Stimulated activated CD8-positive, alpha-beta memory T cell treated with anti-CD3 and anti-CD28 coated beads, Interleukin-7, amount 100 ng/mL, for 1 hour (primary cell): ENCODE results near the gene BCO1.
"Not testable (repeated sequence)": the region's sequence is repeated elsewhere in the genome, so short reads cannot be mapped to it uniquely, and the experiment has no call there.

Source experiments
- DNase-seq, 2 donors: peaks; one replicate each; pipeline ENCODE4 v3.0.0-alpha.2; 2020; ENCODE audit warnings: low read depth in 2 of 2

BCO1 gene

GRCh38 chr16:81238296-81239011 is at the start of gene BCO1:
TSS of gene BCO1 (plus strand) at chr16:81238689. CDS start at chr16:81238909, 220 bp downstream.
- no peak for DNase-seq

GRCh38 chr16:81189100-81189664 is 49.3 kb upstream of the BCO1 start:
- DNase-seq: no peak

GRCh38 chr16:81190667-81191066 is 47.8 kb upstream of the BCO1 start:
- no peak for DNase-seq

GRCh38 chr16:81195885-81196534 is 42.5 kb upstream of the BCO1 start:
- DNase-seq: no peak

- DNase-seq: no peak
These were observed 39.9 kb upstream of the BCO1 start for GRCh38 chr16:81198635-81199034.

DNA sequence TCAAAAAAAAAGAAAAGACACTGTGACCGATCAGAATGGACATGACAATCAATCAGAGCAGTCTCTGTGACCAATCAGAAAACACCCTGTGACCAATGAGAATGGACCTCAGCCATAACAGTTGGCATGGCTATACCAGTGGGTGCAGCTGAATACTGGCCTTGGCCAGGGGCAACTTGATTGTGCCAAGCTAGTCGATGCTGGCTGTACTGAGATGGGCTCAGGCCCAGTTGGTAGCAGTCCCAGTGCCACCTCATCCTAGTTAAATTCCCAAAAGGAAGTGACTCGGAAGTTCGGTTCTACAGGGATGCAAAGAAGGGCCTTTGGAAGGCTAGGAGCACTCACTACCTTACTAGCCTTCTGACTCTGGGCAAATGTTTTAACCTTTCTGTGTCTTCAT is 37.2 kb upstream of the BCO1 start:
- no peak for DNase-seq

- DNase-seq: peak in 1 of 2 donors; percentile 18
These were observed 33.5 kb upstream of the BCO1 start for GRCh38 chr16:81204798-81205680.

DNA sequence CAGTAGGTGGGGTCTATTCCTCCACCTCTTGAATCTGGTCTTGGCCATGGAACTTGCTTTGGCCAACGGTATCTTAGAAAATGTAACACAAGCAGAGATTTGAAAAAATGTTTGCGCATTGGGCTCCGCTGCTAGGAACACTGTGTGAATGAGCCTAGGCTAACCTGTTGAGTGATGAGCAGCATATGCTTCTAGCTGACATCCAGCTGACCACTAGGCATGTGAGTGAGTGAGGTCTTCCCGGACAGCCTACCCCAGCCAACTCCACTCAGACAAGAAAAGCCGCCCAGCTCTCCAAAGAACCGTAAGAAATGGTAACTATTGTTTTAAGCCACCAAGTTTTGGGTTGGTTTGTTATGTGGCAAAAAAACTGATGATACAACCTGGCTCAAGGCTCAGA is 31.4 kb upstream of the BCO1 start:
- no peak for DNase-seq

- no peak for DNase-seq
These were observed 27.7 kb upstream of the BCO1 start for GRCh38 chr16:81210807-81211206.

- DNase-seq: no peak
These were observed 25.5 kb upstream of the BCO1 start for GRCh38 chr16:81212830-81213465.

DNA sequence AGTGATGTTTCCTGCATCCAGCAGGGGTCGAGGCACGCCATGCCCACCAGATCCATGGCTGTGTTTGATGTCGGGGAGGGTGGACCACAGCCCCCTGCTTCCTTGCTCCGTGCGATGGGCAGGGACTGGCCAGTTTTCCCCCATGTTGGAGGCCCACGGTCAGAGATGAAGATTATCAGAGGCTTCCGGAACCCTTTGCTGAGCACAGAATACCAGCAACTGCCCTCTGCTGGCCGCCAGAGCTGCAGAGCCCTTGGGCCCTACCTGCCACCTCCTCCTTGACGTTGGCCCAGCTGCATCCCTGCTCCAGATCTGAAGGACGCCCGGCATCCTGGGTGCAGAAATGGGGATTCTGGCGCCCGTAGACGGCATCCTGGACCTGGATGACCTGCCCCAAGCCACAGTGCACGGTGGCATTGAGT is 23.7 kb upstream of the BCO1 start:
- DNase-seq: no peak

GRCh38 chr16:81216114-81216513 is 22.4 kb upstream of the BCO1 start:
- DNase-seq: no peak

DNA sequence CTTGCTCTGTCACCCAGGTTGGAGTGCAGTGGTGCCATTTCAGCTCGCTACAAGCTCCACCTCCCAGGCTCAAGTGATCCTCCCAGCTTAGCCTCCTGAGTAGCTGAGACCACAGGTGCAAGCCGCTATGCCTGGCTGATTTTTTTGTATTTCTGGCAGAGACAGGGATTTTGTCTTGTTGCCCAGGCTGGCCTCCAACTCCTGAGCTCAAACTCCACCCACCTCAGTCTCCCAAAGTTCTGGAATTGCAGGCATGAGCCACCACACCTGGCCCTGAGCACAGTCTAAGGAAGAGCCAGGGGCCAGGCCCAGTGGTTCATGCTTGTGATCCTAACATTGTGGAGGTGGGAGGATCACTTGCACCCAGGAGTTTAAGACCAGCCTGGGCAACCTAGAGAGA is 21.8 kb upstream of the BCO1 start:
- no peak for DNase-seq

GRCh38 chr16:81219151-81219550 is 19.3 kb upstream of the BCO1 start:
- DNase-seq: no peak

DNA sequence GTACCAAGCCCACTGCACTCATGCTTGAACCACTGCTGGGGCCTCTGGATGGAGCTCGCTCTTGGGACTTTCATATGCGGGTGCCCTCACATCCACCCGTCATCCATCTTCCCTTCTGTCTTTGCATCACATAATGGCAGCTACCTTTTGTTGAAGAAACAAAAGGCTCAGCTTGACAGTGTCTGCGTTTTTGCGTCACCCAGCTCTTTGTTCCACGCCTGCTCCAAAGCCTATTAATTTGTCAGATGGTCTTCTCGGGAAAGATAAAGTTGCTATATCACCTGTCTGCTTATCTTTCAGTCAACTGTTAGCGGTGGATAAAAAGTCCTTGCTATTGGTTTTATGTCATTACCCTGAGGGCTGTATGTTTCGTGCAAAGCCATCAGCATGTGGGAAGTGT is 18.1 kb upstream of the BCO1 start:
- DNase-seq: no peak

DNA sequence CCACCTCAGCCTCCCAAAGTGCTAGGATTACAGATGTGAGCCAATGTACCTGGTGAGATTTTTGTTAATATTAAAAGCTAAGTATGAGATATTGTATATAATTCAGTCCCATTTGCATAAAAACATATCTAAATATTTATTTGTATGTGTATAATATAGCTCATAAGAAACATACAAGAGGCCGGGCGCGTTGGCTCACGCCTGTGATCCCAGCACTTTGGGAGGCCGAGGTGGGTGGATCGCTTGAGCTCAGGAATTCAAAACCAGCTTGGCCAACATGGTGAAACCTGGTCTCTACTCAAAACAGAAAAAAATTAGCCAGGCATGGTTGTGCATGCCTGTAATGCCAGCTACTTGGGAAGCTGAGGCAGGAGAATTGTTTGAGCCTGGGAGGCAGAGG is 16.8 kb upstream of the BCO1 start:
- DNase-seq: no peak

DNA sequence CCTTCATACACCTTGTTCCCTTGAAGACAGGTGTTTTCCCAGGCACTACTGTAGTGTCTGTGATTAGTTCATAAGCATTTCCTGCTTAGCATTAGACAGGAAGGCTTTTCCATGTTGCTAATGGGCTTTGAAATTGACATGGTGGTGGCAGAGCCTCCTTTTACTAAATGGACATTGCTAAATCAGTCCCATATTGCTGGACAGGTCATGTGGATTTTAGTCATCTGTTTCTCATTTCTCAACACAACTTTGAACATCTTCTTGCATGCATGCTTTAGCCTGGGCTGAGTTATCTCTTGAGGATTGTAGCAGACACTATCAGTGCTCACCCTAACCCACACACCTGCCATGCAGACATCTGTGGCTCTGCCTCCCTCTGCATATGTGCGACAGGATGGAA is 13.7 kb upstream of the BCO1 start:
- no peak for DNase-seq

DNA sequence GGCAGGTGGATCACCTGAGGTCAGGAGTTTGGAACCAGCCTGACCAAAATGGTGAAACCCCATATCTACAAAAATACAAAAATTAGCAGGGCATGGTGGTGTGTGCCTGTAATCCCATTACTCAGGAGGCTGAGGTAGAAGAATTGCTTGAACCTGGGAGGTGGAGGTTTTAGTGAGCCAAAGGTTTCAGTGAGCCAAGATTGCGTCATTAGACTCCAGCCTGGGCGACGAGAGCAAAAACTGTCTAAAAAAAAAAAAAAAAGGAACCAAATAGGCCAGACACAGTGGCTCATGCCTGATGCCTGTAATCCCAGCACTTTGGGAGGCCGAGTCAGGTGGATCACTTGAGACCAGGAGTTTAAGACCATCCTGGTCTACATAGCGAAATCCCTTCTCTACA is 12.8 kb upstream of the BCO1 start:
- DNase-seq: not testable (repeated sequence)

DNA sequence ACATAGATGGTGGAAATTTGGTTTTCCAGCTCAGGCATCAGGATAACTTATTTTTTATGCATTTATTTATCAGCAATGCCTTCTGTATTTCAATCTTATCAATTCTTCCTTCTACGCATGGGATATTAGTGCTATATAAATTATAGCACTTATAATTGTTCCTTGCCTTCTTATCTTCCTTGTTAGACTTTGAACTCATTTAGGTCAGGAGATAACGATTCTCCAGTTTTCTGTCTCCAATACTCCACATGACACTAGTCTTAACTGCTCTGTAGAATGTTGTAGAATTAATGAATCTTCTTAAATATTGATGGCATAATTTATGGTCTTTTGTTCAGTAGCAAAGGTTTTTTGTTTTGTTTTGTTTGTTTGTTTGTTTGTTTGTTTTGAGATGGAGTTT is 10.7 kb upstream of the BCO1 start:
- DNase-seq: no peak

DNA sequence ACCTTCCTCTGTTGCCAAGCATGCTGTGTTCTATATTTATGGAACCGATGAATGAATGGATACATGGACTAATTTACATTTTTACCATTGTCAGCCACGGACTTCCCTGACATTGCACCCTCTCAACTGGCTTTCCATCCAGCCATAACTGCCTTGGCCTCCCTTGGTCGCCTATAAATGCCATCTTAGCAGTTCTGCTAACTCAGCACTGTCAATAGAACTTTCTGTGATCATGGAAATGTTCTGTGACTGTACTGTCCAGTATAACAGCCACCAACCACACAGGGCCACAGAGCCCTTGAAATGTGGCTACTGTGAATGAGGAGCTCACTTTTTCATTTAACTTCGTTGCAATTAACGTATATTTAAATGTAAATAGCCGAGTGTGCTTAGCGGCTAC is 8.7 kb upstream of the BCO1 start:
- DNase-seq: no peak

- DNase-seq: no peak
These were observed 7.5 kb upstream of the BCO1 start for GRCh38 chr16:81231014-81231413.
